Endodermal cell (in vitro differentiated cells): ENCODE data around the gene PTGDR2. TPM values are rescaled to one million over a fixed set of nuclear protein-coding genes. Genes with fewer than 3 reads are reported as not detected.

Experiments
- DNase-seq: peaks from one replicate; pipeline ENCODE4 v3.0.0-alpha.2; 2017
- H3K27ac ChIP-seq: 2 replicates; pipeline ENCODE4 v1.5.1; 2013; ENCODE audit warnings: mild to moderate bottlenecking, low read depth, low read length, moderate library complexity
- H3K27me3 ChIP-seq: 2 replicates; pipeline ENCODE4 v1.6.1; 2013; ENCODE audit warnings: mild to moderate bottlenecking, low read length, moderate library complexity; ENCODE audit not compliant: insufficient read depth, control insufficient read depth, poor library complexity, severe bottlenecking
- H3K36me3 ChIP-seq: 2 replicates; pipeline ENCODE4 v1.7.0; 2013; ENCODE audit warnings: mild to moderate bottlenecking, low read length, moderate library complexity; ENCODE audit not compliant: control insufficient read depth, insufficient read depth
- H3K4me1 ChIP-seq: one replicate; pipeline ENCODE4 v1.7.0; 2013; ENCODE audit warnings: low read length; ENCODE audit not compliant: control insufficient read depth, insufficient read depth
- H3K4me3 ChIP-seq: 2 replicates; pipeline ENCODE4 v1.5.1; 2013; ENCODE audit warnings: mild to moderate bottlenecking, low read length, moderate library complexity
- H3K9ac ChIP-seq: 2 replicates; pipeline ENCODE4 v1.6.1; 2013; ENCODE audit warnings: mild to moderate bottlenecking, low read length, moderate library complexity; ENCODE audit not compliant: poor library complexity, severe bottlenecking; ENCODE audit errors: extremely low read depth
- H3K9me3 ChIP-seq: 2 replicates; pipeline ENCODE4 v1.6.1; 2013; ENCODE audit warnings: mild to moderate bottlenecking, low read length, moderate library complexity; ENCODE audit not compliant: control insufficient read depth
- H3K27ac Mint-ChIP-seq: 2 replicates; pipeline ENCODE4 v1.8.0; 2020; ENCODE audit warnings: mixed read lengths
- H3K27me3 Mint-ChIP-seq: 2 replicates; pipeline ENCODE4 v1.8.0; 2021; ENCODE audit warnings: mild to moderate bottlenecking, mixed read lengths; ENCODE audit not compliant: insufficient read depth
- H3K36me3 Mint-ChIP-seq: 2 replicates; pipeline ENCODE4 v1.8.0; 2020; ENCODE audit warnings: low read depth, mixed read lengths
- H3K4me1 Mint-ChIP-seq: 2 replicates; pipeline ENCODE4 v1.8.0; 2020; ENCODE audit warnings: mixed read lengths
- H3K4me3 Mint-ChIP-seq: 2 replicates; pipeline ENCODE4 v1.8.0; 2020; ENCODE audit warnings: mild to moderate bottlenecking, moderate library complexity, mixed read lengths
- H3K9me3 Mint-ChIP-seq: 2 replicates; pipeline ENCODE4 v1.8.0; 2020; ENCODE audit warnings: mild to moderate bottlenecking, mixed read lengths
- WGBS, 2 experiments: methylation state at CpG; one replicate each; pipeline versions ENCODE4 v1.1.5 to v1.1.7; 2013; ENCODE audit warnings: missing lambda C conversion rate in 2 of 2, mixed read lengths in 1 of 2; ENCODE audit not compliant: insufficient coverage in 1 of 2, insufficient read length in 1 of 2; 5-methylcytosine and 5-hydroxymethylcytosine counted together
- total RNA-seq, 2 donors: library from RNA; stranded (reverse); fragmentation: NEBNext Ultra II Directional in 1 of 2; extraction: Animal tissue kit (Norgen Biotek cat#: 25700) in 1 of 2; gene quantifications; 2 replicates in 1 of 2; 3 replicates in 1 of 2; pipeline ENCODE4 v1.2.1, GENCODE V29; 2021
- TF ChIP-seq, protein P1 (sequence below): fragments of 200-600 bp; sonication (generic); conservative IDR thresholded peaks from 2 replicates; pipeline ENCODE4 v1.5.0; 2021; ENCODE audit warnings: antibody characterized with exemption, mild to moderate bottlenecking

Gene PTGDR2
- total RNA-seq, 2 donors from 2014 or later, result 0.15 TPM; not detected in 1

GRCh38 chr11:60867871-60868681 is 12.3 kb upstream of the PTGDR2 start:
- H3K36me3 Mint-ChIP-seq, result no peaks in the 10 kb centered on the region
- TF ChIP-seq, protein P1, sequence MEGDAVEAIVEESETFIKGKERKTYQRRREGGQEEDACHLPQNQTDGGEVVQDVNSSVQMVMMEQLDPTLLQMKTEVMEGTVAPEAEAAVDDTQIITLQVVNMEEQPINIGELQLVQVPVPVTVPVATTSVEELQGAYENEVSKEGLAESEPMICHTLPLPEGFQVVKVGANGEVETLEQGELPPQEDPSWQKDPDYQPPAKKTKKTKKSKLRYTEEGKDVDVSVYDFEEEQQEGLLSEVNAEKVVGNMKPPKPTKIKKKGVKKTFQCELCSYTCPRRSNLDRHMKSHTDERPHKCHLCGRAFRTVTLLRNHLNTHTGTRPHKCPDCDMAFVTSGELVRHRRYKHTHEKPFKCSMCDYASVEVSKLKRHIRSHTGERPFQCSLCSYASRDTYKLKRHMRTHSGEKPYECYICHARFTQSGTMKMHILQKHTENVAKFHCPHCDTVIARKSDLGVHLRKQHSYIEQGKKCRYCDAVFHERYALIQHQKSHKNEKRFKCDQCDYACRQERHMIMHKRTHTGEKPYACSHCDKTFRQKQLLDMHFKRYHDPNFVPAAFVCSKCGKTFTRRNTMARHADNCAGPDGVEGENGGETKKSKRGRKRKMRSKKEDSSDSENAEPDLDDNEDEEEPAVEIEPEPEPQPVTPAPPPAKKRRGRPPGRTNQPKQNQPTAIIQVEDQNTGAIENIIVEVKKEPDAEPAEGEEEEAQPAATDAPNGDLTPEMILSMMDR, result no peak
- H3K27ac Mint-ChIP-seq, result no peak overlapping the region
- Histone ChIP-seq H3K9me3 (no peaks in the 10 kb centered on the region), H3K4me1 (no peaks in the 10 kb centered on the region), H3K4me3 (no peak overlapping the region), H3K27ac (no peak overlapping the region), H3K36me3 (no peaks in the 10 kb centered on the region), H3K9ac (no peak overlapping the region), H3K27me3 (no peaks in the 10 kb centered on the region)
- no peak for DNase-seq
- H3K4me3 Mint-ChIP-seq, result no peak overlapping the region
- peaks cover 2% of the 10 kb centered on the region for H3K4me1 Mint-ChIP-seq
- H3K27me3 Mint-ChIP-seq, result peaks cover 1% of the 10 kb centered on the region
- WGBS, 2 experiments, result 88 to 90% methylated on average over 7 to 10 of the region's 10 CpGs
- peaks cover 2% of the 10 kb centered on the region for H3K9me3 Mint-ChIP-seq

GRCh38 chr11:60866911-60867870 is 11.4 kb upstream of the PTGDR2 start, which contains the start of gene ZP1:
Gene ZP1, plus strand, starts transcription at chr11:60867542. Its CDS starts 20 bp downstream, at chr11:60867562.
- Histone ChIP-seq H3K27me3 (no peaks in the 10 kb centered on the region), H3K9ac (no peak within 1 kb of the TSS), H3K4me3 (no peak within 1 kb of the TSS), H3K27ac (no peak within 1 kb of the TSS), H3K36me3 (no peaks in the 10 kb centered on the region), H3K9me3 (no peaks in the 10 kb centered on the region), H3K4me1 (no peaks in the 10 kb centered on the region)
- WGBS, 2 experiments, result 78 to 88% methylated on average over 5 to 13 of the region's 13 CpGs
- no peak for DNase-seq
- no peaks in the 10 kb centered on the region for H3K4me1 Mint-ChIP-seq
- H3K36me3 Mint-ChIP-seq, result no peaks in the 10 kb centered on the region
- no peak within 1 kb of the TSS for H3K4me3 Mint-ChIP-seq
- peaks cover 2% of the 10 kb centered on the region for H3K9me3 Mint-ChIP-seq
- H3K27me3 Mint-ChIP-seq, result peaks cover 1% of the 10 kb centered on the region
- TF ChIP-seq, protein P1, result peak; percentile 13
- H3K27ac Mint-ChIP-seq, result no peak within 1 kb of the TSS

DNA sequence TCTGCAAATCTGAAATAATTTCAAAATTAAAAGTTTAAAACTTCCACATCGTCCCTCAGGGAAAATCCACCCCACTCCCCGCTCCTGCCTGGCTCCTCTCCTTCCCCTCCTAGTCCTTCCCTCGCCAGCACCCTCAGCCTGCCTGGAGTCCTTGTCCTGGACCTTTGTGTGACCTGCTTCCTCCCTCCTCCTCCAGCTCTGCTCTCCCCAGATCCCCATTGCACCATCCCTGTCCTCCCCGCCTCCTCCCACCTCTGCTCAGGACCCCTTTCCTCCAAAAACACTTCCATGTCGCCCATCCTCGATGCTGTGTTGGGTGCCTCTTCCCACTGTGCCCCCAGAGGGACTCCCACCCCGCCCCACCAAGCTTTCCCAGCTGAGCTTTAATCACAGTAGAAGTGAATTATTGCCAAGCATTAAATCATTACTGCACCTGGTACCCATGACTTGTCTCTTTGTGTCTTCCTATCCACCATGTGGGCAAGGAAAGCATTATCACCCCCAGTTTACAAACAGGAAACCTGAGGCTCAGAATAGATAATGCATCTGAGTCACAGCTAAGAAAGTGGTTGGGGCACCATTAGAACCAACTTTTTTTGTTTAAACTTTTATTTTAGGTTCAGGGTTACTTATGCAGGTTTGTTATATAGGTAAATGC is 9.2 kb upstream of the PTGDR2 start:
- Mint-ChIP-seq H3K4me3 (no peak overlapping the region), H3K36me3 (no peaks in the 10 kb centered on the region), H3K4me1 (no peaks in the 10 kb centered on the region), H3K27ac (no peak overlapping the region), H3K27me3 (peaks cover 1% of the 10 kb centered on the region), H3K9me3 (peaks cover 2% of the 10 kb centered on the region)
- Histone ChIP-seq H3K4me1 (no peaks in the 10 kb centered on the region), H3K27me3 (no peaks in the 10 kb centered on the region), H3K9ac (no peak overlapping the region), H3K4me3 (no peak overlapping the region), H3K27ac (no peak overlapping the region), H3K9me3 (no peaks in the 10 kb centered on the region), H3K36me3 (no peaks in the 10 kb centered on the region)
- 86 to 97% methylated on average over 5 to 7 of the region's 7 CpGs for WGBS, 2 experiments
- no peak for DNase-seq
- TF ChIP-seq, protein P1, result no peak
